ENCODE measurements around the gene SPIRE2.

SPIRE2 gene

DNA sequence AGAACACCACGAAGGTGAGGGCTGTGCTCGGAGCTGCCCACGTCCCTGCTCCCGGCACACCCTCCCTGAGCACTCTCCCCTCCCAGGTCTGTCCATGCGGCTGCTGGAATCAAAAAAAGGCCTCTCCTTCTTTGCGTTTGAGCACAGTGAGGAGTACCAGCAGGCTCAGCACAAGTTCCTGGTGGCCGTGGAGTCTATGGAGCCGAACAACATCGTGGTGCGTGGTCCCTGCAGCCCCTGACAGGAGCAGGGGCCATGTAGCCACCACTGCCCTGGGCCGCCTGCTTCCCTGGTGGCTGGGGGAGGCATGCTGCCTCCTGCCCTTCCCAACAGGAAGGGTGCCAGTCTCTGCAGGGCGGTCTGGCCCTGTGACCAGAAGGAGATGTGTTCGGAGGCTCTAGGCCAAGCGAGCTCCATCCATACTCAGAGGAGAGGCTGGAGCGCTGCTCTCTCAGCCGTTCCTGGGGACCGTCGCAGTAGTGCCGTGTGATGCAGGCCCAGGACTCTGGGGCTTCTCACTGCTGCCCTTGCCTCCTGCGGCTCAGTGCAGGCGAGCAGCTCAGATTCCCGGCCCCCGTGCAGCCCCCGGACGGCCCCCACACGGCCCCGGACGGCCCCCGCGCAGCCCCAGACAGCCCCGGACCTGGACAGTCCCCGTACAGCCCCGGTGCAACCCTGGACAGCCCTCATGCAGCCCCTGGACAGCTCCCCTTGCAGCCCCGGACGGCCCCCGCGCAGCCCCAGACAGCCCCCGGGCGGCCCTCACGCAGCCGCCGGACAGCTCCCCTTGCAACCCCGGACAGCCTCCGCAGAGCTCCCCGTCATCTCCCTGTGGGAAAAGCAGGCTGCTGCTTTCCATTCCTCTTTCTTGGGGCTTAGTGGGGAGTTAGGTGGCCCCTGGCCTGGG lies 65.6 kb downstream of the SPIRE2 start:
- no peak for DNase-seq (ENCODE audit: low spot score)

DNA sequence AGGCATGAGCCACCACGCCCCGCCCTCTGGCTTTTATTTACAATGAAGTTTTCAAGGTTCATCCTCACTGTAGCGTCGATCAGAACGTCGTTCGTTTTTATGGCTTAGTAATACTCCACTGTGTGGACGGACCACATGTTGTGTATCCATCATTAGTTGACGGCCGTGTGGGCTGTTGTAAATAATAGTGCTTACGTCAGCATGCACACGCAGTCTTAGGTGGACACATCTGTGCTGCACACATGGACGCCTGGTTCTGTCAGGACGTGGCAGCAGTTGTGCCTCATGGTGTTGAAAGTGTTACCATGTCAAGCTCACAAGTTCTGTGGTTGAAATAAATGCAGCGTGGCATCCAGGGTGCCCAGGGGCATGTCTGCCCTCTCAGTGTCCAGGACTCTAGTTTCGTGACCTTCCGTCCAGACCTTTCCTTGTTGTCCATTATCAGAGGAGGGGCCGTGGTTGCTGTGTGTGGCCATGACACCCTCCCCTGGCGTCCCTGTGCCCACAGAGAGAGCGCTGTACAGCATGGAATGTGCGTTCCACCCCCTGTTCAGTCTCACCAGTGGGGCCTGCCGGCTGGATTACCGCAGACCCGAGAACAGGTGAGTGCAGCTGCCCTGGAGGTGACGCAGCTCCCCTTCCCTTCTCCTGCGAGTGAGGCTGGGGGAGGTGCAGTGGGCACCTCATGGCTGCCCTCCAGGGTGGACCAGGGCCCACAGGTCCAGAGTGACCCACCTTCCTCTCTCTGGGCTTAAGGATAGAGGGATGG lies 67.4 kb downstream of the SPIRE2 start:
- DNase-seq (ENCODE audit: low spot score), result no peak

DNA sequence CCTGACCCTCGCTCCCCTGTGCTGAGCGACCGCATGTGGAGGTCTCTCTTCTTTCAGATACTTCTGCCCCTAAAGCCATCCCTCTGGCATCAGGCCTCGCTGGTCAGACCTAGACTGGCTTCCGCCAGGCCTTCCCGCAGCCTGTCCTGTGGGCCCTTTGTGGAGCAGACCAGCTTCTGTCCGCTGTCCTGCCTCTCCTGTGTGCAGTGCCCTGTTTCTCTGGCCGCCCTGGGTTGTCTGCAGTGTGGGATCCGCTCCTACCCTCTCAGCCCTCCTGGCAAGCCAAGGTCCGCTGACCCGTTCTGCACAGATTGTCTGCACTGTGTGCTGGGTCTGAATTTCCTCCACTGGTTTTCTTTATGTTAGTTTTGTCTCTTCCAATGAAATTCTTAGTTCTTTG lies 68.9 kb downstream of the SPIRE2 start:
- no peak for DNase-seq (ENCODE audit: low spot score)

DNA sequence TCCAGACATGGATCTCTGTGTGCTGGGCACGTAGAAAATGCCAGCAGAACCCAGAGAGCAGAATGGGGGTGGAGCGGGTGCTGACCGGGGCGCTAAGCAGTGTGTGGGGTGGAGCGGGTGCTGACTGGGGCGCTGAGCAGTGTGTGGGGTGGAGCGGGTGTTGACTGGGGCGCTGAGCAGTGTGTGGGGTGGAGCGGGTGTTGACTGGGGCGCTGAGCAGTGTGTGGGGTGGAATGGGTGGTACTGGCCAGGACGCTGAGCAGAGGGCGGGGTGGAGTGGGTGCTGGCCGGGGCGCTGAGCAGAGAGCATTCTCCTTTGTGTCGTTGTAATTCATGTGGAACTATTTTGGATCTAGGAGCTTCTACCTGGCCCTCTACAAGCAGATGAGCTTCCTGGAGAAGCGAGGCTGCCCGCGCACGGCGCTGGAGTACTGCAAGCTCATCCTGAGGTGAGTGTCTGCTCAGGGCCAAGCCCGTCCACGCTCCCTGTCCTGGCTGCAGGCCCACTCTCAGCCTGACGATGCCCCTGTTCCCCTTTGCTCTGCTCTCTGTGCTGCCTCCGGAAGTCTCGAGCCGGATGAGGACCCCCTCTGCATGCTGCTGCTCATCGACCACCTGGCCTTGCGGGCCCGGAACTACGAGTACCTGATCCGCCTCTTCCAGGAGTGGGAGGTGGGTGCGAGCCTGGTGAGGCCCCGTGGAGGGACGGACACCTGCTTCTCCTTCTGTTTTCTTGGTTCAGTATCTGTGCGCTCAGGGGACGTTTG lies 70.1 kb downstream of the SPIRE2 start:
- no peak for DNase-seq (ENCODE audit: low spot score)

DNA sequence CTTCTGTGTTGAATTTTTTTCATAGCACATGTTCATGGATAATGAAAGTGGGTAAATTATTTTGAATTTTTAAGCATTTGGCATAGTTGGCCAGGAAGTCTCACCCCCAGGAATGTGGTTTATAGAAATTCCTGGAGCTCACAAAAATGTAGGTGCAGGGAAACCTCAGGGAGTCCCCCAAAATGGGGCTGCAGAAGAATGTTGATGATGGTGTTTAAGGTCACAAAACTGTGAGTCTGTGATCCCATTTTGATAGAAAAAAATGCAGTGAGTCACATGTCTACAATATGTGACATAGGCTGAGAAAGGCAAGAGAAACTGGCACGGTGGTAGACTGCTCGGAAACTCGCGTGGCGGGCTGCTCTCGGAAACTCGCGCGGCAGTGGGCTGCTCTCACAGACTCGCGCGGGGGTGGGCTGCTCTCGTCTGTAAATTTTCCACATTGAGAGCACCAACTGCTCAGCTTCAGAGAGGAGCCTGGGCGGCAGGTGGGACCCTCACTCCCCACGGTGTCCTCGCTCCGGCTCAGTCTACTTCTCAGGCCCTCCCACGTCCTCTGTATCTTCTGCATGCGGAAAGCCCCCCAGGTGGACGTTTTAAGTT lies 71.7 kb downstream of the SPIRE2 start:
- DNase-seq (ENCODE audit: low spot score), result no peak

DNA sequence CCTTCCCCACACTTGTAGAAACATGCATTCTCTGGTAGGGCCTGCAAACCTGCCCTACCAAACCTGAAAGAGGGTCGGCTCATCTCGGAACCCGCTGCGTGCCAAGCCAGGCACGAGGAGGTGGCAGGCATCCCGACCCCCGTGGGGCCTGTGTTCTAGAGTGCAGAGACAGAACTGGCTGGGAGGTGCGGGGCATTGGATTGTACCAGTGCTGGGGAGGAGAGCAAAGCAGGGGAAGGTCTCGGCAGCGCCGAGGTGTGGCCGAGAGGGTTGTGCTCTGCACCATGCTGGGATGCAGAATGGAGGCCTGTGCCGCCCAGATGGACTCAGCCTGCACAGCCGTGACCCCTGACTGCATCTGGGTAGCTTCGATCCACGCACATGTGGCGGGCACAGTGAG lies 72.6 kb downstream of the SPIRE2 start:
- no peak for DNase-seq (ENCODE audit: low spot score)

DNA sequence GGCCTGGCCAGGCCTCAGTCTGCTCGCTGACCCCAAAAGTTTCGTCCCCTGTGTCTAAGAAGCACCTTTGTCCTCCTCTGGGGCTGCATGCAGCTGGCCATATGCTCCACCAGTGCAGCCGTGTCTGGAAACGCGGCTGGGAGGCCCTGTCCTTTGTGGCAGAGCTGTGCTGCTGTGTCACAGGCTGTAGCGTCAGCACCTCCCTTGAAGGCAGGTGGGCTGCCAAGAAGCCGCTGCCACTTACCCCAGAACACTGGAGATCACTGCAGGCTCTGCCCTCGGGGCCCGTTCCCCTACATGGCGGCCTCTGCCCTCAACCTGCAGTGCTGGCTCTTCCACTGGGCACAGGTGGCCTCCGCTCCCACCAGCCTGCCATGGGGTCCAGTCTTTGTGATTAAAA lies 74.7 kb downstream of the SPIRE2 start:
- no peak for DNase-seq (ENCODE audit: low spot score)

DNA sequence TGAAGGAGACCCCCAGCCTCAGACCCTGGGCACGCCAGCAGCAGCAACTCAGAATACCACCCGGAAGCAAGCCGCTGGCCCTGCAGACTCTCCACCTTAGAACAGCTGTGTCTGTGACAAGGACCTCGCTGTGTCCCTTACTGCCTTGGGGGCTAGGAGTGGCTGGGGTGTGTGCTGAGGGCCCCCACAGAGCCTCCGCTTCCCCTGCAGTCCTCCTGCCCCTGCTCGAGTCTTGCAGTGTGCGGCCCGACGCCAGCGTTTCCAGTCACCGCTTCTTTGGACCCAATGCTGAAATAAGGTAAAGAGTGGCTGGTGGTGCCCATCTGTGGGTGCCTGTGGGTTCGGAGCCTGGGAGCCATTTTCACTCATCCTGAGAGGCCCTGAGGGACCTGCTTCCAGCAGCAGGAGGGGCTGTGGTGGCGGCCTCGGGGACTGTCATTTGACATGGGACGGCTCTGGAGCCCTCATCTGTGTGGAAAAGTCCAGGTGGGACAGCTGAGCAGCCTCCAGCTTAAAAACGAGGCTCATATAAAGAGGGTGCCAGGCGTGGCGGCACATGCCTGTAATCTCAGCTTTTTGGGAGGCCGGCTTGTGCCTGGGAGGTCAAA lies 75.7 kb downstream of the SPIRE2 start:
- no peak for DNase-seq (ENCODE audit: low spot score)

DNA sequence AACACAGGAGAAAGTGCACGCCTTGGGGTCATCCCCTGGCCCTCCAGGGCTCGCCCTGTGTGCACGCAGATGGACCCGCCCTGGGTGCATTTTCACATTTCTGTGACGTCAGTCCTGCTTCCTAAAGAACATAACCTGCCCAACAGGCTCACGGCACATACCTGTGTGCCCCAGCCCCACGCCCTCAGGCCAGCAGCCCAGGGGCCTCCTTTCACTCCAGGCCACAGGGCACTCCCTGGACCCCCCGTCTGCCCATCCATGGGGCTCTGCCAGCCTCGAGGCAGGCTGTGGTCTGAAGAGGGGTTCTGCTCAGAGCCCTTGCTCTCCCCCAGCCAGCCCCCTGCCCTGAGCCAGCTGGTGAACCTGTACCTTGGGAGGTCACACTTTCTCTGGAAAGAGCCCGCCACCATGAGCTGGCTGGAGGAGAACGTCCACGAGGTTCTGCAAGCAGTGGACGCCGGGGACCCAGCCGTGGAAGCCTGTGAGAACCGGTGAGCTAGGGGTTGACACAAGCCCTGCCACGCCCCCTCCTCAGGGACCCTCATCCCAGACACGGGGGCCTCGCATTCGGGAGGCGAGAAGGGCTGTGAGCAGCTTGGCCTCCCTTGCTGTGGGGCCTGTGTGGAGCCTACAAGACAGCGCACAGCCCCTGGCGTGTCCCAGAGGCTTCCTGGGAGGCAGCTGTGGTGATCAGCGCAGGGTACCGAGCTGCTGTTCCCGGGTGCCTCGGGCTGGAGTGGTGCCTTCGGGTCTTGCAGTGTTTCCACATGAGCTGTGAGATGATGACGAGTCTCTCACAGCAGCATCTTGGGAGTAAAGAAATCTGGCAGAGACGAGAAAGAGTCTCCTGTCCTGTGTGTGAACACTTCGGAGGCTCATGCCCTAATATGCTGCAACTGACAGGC lies 76.6 kb downstream of the SPIRE2 start:
- no peak for DNase-seq (ENCODE audit: low spot score)

DNA sequence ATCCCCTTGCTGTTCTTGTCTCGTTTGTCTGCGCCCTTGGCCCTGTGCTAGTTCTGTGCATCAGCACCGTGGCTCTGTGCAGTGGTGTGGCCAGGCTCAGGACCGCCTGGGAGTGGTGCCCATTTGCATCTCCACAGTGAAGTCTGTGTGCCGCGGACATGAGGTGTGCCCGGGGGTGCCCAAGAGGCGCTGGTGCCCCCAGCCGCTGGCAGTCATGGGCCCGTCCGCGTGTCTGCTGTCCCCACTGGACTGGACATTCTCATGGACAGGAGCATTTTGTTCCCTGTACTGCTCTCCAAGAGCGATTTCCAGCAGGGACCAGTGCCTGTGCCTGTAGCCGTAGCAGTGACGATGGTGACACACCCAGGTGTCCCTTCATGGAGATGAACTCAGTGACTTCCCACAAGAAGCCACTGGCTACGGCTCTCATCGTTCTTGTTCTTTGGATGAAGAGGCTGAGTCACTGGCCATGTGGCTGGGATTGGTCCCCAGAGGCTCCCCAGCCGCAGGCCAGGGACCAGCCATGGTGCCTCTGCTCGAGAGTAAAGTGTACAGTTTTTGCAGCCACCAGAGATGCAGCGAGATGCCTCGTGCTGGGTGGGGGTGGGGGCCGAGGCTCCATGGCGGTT lies 77.3 kb downstream of the SPIRE2 start:
- peak; percentile 71 for DNase-seq (ENCODE audit: low spot score)

DNA sequence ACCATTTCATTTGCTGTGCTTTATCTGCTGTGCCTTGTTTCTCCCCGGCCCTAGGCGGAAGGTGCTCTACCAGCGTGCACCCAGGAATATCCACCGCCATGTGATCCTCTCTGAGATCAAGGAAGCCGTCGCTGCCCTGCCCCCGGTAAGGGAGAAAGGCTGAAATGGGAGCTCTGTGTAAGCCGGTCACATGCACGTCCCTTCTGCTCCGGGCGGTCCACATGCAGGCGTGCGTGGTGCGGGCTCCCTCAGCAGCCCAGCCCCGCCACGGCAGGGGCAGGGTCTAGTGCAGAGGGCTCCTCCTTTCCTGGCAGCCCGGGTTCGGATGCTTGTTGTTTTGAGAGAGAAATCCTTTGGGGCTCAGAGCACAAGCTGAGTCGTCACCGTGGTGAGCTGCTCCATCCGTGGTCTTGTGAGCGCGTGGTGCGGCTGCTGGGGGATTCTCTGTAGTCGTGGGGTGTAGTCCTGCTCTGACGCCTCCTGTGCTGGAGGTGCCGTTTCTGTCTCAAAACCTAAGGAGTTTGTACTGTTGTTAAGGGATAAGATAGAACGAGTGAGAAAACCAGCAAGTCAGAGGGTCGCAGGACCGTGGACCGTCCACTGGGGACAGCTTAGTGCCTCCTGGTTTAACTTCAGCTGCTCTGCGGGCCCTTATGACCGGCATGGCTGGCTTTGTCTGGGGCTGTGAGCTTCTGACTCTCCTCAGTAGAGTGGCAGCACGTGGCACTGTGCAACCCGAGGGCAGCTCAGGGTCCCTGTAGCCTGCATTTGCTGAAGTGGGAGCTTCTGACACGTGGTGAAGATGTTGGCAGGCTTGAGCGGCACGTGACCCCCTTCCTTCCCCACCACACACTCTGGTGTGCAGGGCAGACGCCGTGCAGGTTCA lies 78.1 kb downstream of the SPIRE2 start:
- peak; percentile 61 for DNase-seq (ENCODE audit: low spot score)

DNA sequence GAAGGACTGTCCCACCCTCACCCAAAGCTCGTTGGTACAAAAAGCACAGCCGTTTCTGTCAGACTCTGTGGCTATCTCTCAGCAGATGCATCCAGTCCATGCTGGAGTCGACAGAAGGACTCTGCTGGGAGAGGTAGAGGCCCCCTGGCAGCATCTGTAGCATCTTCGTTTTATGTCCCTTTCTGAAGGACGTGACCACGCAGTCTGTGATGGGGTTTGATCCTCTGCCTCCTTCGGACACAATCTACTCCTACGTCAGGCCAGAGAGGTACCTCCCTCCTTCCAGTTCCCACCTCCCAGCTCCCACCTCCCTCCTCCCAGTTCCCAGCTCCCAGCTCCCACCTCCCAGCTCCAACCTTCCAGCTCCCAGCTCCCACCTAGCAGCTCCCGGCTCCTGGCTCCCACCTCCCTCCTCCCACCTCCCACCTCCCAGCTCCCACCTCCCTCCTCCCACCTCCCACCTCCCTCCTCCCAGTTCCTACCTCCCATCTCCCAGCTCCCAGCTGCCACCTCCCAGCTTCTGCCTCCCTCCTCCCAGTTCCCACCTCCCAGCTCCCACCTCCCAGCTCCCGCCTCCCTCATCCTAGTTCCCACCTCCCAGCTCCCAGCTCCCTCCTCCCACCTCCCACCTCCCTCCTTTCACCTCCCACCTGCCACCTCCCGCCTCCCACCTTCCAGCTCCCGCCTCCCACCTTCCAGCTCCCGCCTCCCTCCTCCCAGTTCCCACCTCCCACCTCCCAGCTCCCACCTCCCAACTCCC lies 79.0 kb downstream of the SPIRE2 start:
- no peak for DNase-seq (ENCODE audit: low spot score)

DNA sequence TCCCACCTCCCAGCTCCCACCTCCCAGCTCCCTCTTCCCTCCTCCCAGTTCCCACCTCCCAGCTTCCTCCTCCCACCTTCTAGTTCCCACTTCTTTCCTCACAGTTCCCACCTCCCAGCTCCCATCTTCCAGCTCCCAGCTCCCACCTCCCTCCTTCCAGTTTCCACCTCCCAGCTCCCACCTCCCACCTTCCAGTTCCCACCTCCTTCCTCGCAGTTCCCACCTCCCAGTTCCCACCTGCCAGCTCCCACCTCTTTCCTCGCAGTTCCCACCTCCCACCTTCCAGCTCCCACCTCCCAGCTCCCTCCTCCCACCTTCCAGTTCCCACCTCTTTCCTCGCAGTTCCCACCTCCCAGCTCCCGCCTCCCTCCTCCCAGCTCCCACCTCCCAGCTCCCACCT lies 80.0 kb downstream of the SPIRE2 start:
- no peak for DNase-seq (ENCODE audit: low spot score)

DNA sequence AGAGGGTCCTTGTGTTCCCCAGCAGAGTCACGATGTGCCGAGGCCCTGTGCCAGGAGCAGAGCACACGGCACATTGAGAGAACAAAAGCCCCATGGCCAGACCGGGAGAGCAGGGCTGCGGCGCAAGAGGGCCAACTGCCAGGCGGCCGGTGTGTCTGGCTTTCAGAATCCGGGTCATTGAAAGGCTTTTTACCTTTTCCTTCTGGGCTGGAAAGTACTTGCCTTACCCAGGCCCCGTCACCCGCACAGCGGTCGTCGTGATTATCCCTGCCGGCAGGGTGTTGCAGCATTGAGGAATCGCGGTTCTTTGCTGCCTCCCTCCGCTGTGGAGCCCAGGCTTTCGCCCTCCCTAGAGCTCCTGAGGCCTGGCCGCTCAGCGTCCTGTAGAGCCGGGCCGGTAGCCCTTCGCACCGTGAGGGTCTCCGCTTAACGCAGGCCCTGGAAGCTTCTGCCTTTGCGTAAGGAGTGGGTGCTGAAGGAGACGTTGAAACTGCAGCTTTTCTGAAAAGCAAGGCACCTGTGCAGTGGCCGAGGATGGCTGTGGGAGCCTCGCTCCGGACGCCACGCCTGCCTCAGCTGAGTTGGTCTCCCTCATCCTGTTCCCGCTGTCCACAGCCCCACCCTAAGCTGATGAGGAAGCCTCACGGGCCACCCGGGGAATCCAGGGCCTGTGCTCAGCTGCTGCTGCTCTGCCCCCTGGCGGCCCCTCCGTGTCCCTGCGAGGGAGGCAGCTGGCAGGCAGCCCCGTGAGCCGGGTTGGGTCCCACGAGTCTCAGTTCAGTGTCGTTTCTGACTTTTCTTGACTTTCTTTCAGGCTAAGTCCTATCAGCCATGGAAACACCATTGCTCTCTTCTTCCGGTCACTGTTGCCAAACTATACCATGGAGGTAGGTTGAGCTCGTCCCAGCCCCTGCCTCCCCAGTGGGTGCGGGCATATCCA lies 81.8 kb downstream of the SPIRE2 start:
- peak; percentile 85 for DNase-seq (ENCODE audit: low spot score)

DNA sequence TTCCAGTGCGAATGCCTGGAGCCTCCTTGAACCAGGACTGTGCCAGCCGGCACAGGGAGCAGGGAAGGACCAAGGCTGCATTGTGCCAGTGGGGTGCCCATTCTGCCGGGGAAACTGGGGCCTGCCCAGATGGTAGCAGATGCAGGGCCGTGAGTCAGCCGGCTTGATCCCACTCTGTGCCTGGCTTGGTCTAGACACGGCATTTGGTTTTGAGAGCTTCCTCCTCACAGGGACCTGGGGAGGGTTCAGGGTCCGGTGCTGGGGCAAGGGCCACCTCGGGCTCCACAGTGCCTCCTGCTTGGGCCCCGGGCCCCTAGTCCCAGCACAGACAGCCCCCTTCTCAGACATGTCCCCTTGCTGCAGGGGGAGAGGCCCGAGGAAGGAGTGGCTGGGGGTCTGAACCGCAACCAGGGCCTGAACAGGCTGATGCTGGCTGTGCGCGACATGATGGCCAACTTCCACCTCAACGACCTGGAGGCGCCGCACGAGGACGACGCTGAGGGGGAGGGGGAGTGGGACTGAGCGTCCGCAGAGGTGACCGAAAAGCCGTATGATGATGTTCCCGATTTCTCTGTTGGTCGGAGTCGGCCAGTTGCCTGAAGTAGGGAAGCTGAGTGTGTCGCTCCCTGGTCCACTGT lies 82.6 kb downstream of the SPIRE2 start:
- no peak for DNase-seq (ENCODE audit: low spot score)

DNA sequence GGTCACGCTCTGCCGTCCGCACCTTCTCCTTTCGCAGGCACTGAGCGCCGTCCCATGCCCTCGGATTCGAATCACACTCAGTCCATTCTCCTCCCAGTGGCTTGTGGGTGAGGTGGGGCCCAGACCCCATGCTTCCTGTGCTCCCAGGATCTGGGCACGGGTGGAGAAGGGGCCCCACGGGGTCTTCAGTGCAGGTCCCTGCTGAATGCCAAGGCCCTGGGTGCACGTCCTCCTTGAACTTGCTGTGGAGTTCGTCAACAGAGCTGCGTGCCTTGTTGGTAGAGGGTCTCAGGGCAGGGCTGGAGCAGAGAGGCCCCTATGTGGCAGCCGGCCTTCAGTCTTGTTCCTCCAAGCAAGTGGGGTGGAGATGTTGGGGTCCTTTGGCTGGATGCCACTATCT lies 83.1 kb downstream of the SPIRE2 start:
- no peak for DNase-seq (ENCODE audit: low spot score)

Data from SK-N-DZ (cell line).